GM23338 (cell line): ENCODE results near the gene ULK4. TPM values are rescaled to one million over a fixed set of nuclear protein-coding genes. Genes with fewer than 3 reads are reported as not detected.

ENCODE experiments used
- ATAC-seq: fragments of 200-7000 bp; cut with Tn5 transposase; 3 replicates; pipeline ENCODE4 v1.9.1; 2020
- DNase-seq: peaks from one replicate; pipeline ENCODE4 v3.0.0-alpha.2; 2015; ENCODE audit warnings: low spot score
- H2AFZ ChIP-seq: fragments of 200-600 bp; sonication (generic); 2 replicates; pipeline ENCODE4 v1.8.0; 2016; ENCODE audit warnings: antibody characterized with exemption, mild to moderate bottlenecking, moderate library complexity
- H3F3A ChIP-seq: fragments of 200-600 bp; sonication (generic); replicated peaks from 2 replicates; pipeline ENCODE4 v1.8.0; 2017; ENCODE audit warnings: antibody characterized with exemption, mixed run types, low read depth
- H3K27ac ChIP-seq: fragments of 200-600 bp; sonication (generic); 2 replicates; pipeline ENCODE4 v1.6.1; 2016; ENCODE audit warnings: low read depth
- H3K27me3 ChIP-seq: fragments of 200-600 bp; sonication (generic); 2 replicates; pipeline ENCODE4 v1.8.0; 2016; ENCODE audit warnings: mild to moderate bottlenecking, mixed run types, moderate library complexity; ENCODE audit not compliant: insufficient read depth
- H3K36me3 ChIP-seq: fragments of 200-600 bp; sonication (generic); 2 replicates; pipeline ENCODE4 v1.8.0; 2016; ENCODE audit warnings: mild to moderate bottlenecking; ENCODE audit not compliant: insufficient read depth
- H3K4me1 ChIP-seq: fragments of 200-600 bp; sonication (generic); 2 replicates; pipeline ENCODE4 v1.8.0; 2016; ENCODE audit warnings: mild to moderate bottlenecking, moderate library complexity; ENCODE audit not compliant: insufficient read depth
- H3K4me2 ChIP-seq: fragments of 200-600 bp; sonication (generic); 2 replicates; pipeline ENCODE4 v1.7.1; 2017; ENCODE audit warnings: mixed run types
- H3K4me3 ChIP-seq: fragments of 200-600 bp; sonication (generic); 2 replicates; pipeline ENCODE4 v1.6.1; 2016; ENCODE audit warnings: mixed run types
- H3K79me2 ChIP-seq: fragments of 200-600 bp; sonication (generic); replicated peaks from 2 replicates; pipeline ENCODE4 v1.8.0; 2017; ENCODE audit warnings: mild to moderate bottlenecking; ENCODE audit not compliant: insufficient read depth
- H3K9me2 ChIP-seq: fragments of 200-600 bp; sonication (generic); 2 replicates; pipeline ENCODE4 v1.8.0; 2017; ENCODE audit not compliant: insufficient read depth
- H4K20me1 ChIP-seq: fragments of 200-600 bp; sonication (generic); replicated peaks from 2 replicates; pipeline ENCODE4 v1.8.0; 2017; ENCODE audit warnings: mild to moderate bottlenecking; ENCODE audit not compliant: insufficient read depth
- H3K27ac Mint-ChIP-seq: 2 replicates; pipeline ENCODE4 v1.8.0; 2020; ENCODE audit warnings: inconsistent platforms, mild to moderate bottlenecking, moderate library complexity, mixed read lengths
- H3K27me3 Mint-ChIP-seq: 3 replicates; pipeline ENCODE4 v1.8.0; 2022; ENCODE audit warnings: low read depth, mild to moderate bottlenecking, moderate library complexity, mixed read lengths, inconsistent platforms; ENCODE audit not compliant: insufficient read depth, poor library complexity
- H3K36me3 Mint-ChIP-seq: 3 replicates; pipeline ENCODE4 v1.8.0; 2021; ENCODE audit warnings: low read depth, mild to moderate bottlenecking, inconsistent platforms, moderate library complexity, mixed read lengths
- H3K4me1 Mint-ChIP-seq: 3 replicates; pipeline ENCODE4 v1.8.0; 2020; ENCODE audit warnings: mild to moderate bottlenecking, inconsistent platforms, mixed read lengths
- H3K4me3 Mint-ChIP-seq: 3 replicates; pipeline ENCODE4 v1.8.0; 2021; ENCODE audit warnings: moderate library complexity, mild to moderate bottlenecking, inconsistent platforms, mixed read lengths
- H3K9me3 Mint-ChIP-seq: 3 replicates; pipeline ENCODE4 v1.8.0; 2020; ENCODE audit warnings: moderate library complexity, mild to moderate bottlenecking, inconsistent platforms, mixed read lengths
- CREB1 ChIP-seq: fragments of 250-450 bp; sonication (Bioruptor Pico); IDR thresholded peaks from 2 replicates; pipeline ENCODE4 v1.5.0; 2020; ENCODE audit warnings: low read depth, mild to moderate bottlenecking, moderate library complexity
- ETS1 ChIP-seq: IDR thresholded peaks from 2 replicates; pipeline ENCODE4 v1.6.1; 2016; ENCODE audit warnings: antibody characterized with exemption
- POLR2AphosphoS5 ChIP-seq: IDR thresholded peaks from 2 replicates; pipeline ENCODE4 v1.6.1; 2016; ENCODE audit warnings: antibody characterized with exemption, low read depth
- REST ChIP-seq: IDR thresholded peaks from one replicate; pipeline ENCODE4 v1.6.1; 2018; ENCODE audit warnings: antibody characterized with exemption; ENCODE audit not compliant: unreplicated experiment
- STAT1 ChIP-seq: IDR thresholded peaks from one replicate; pipeline ENCODE4 v1.6.1; 2016; ENCODE audit warnings: antibody characterized with exemption; ENCODE audit not compliant: unreplicated experiment
- ZNF114 ChIP-seq: fragments of 250-450 bp; sonication (Bioruptor Pico); IDR thresholded peaks from 2 replicates; pipeline ENCODE4 v1.5.0; 2020; ENCODE audit warnings: mild to moderate bottlenecking, moderate library complexity
- long read RNA-seq: library from polyadenylated mRNA; unstranded; transcript quantifications from one replicate; pipeline ENCODE4 v2.0.0, GENCODE V29; 2020; ENCODE audit not compliant: unreplicated experiment
- polyA plus RNA-seq: library from polyadenylated mRNA; unstranded; fragments of >200 nt; fragmentation: Nextera tagmentation; extraction: Ambion mirVana; gene quantifications from 2 replicates; pipeline ENCODE4 v1.2.1, GENCODE V29; 2016
- total RNA-seq: library from RNA; depleted of rRNA; stranded (reverse); fragments of >200 nt; shearing (Covaris generic); gene quantifications from 2 replicates; pipeline ENCODE4 v1.2.3, GENCODE V29; 2014; rRNA removed

The ULK4 gene
- 14.3 and 41.4 TPM in 2 replicates for total RNA-seq
- 12.5 and 20.8 TPM in 2 replicates for polyA plus RNA-seq
- long read RNA-seq, partial matches to known transcripts: 0 of 6 reads
- long read RNA-seq, other reads (novel, unspliced or antisense): 6 of 6 reads

- Mint-ChIP-seq H3K9me3 (no peaks in the 10 kb centered on the region; the same call in 2 of the 3 replicates), H3K4me3 (peak within 1 kb of the TSS; percentile 96), H3K27me3 (peaks cover 7% of the 10 kb centered on the region), H3K36me3 (no peaks in the 10 kb centered on the region; the same call in 2 of the 3 replicates), H3K4me1 (peaks cover 16% of the 10 kb centered on the region), H3K27ac (peak within 1 kb of the TSS; percentile 93)
- DNase-seq: peak; percentile 99
- Histone ChIP-seq H3K4me2 (peak within 1 kb of the TSS; percentile 84), H2AFZ (peak within 1 kb of the TSS; percentile 95), H3K27me3 (no peaks in the 10 kb centered on the region), H4K20me1 (no peaks in the 10 kb centered on the region), H3K79me2 (peaks cover 37% of the 10 kb centered on the region), H3K36me3 (no peaks in the 10 kb centered on the region), H3K27ac (peak within 1 kb of the TSS; percentile 80), H3K9me2 (0 out of 2 replicates have a peak, but pooled peaks cover 2% of the 10 kb centered on the region), H3F3A (no peaks in the 10 kb centered on the region), H3K4me3 (peak within 1 kb of the TSS; percentile 81), H3K4me1 (peaks cover 3% of the 10 kb centered on the region; the same call in 1 of the 2 replicates)
- peak; percentile 91 for ATAC-seq
- TF ChIP-seq CREB1 (CRISPR knock-in tag) (peak; percentile 77), POLR2AphosphoS5 (peak; percentile 62), REST (no peak), ETS1 (0 out of 2 replicates have a peak, but pooled peaks have one; percentile 33), STAT1 (no peak)
Observed at GRCh38 chr3:41961751-41962679, at the start of gene ULK4. TSS of gene ULK4 (minus strand) at chr3:41962103. CDS start at chr3:41954759, 7,344 bp downstream.

DNA sequence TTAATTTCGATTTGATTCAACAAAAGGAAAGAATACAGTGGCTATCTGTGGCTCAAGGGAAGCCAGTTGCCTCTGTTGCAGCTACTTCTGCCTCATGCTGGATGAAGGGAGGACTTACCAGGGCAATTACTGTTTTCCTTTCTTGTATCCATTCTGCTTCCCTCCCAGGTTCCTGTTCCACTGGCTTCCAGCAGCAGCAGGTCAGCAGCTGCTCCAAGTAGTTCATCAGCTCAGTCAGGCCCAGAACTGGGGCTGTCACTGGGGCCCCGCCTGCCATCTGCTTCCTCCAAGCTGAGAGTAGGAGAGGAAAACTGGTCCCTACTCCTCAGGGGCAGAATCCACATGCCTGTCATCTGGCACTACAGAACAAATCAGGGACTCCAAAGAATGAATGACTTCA, 48.6 kb upstream of the ULK4 start:
- H3K27ac Mint-ChIP-seq: no peak overlapping the region
- H3K4me2 ChIP-seq: no peak overlapping the region
- no peak for DNase-seq
- no peak overlapping the region for H3K4me3 ChIP-seq
- no peaks in the 10 kb centered on the region for H3K9me2 ChIP-seq
- H3K27ac ChIP-seq: no peak overlapping the region
- H3K27me3 ChIP-seq: peaks cover 24% of the 10 kb centered on the region
- H4K20me1 ChIP-seq: no peaks in the 10 kb centered on the region; the same call in 1 of the 2 replicates
- TF ChIP-seq ZNF114 (CRISPR knock-in tag) (no peak), POLR2AphosphoS5 (no peak)
- H3K4me3 Mint-ChIP-seq: no peak overlapping the region
- no peaks in the 10 kb centered on the region; the same call in 1 of the 2 replicates for H3F3A ChIP-seq
- no peaks in the 10 kb centered on the region; the same call in 2 of the 3 replicates for H3K36me3 Mint-ChIP-seq
- no peak for ATAC-seq
- peaks cover 10% of the 10 kb centered on the region for H3K27me3 Mint-ChIP-seq
- H3K4me1 Mint-ChIP-seq: peaks cover 19% of the 10 kb centered on the region
- peaks cover 16% of the 10 kb centered on the region for H3K79me2 ChIP-seq
- H2AFZ ChIP-seq: no peak overlapping the region
- no peaks in the 10 kb centered on the region; the same call in 2 of the 3 replicates for H3K9me3 Mint-ChIP-seq
- H3K36me3 ChIP-seq: no peaks in the 10 kb centered on the region
- peaks cover 20% of the 10 kb centered on the region for H3K4me1 ChIP-seq
